HCT116 (cell line): ENCODE results near the gene KCNA3.

Source experiments
- CTCF ChIP-seq, 3 experiments: fragments of 200-600 bp in 1 of 3; sonication (generic) in 1 of 3; IDR thresholded peaks in 2 of 3; conservative IDR thresholded peaks in 1 of 3; 2 replicates each; pipeline ENCODE4 v1.5.1; 2012 to 2017; ENCODE audit warnings: low read depth in 2 of 3, low read length in 2 of 3, antibody characterized with exemption in 1 of 3, borderline replicate concordance in 1 of 3, control low read depth in 1 of 3, mild to moderate bottlenecking in 1 of 3, mixed read lengths in 1 of 3, mixed run types in 1 of 3, moderate library complexity in 1 of 3; ENCODE audit not compliant: insufficient read depth in 1 of 3
- ELF1 ChIP-seq: IDR thresholded peaks from 2 replicates; pipeline ENCODE4 v1.6.1; 2012; ENCODE audit warnings: low read depth, borderline replicate concordance
- POLR2A ChIP-seq: IDR thresholded peaks from 2 replicates; pipeline ENCODE4 v1.7.0; 2011; ENCODE audit warnings: borderline replicate concordance; ENCODE audit not compliant: insufficient read depth, insufficient read length; ENCODE audit errors: extremely low read depth
- ZFX ChIP-seq: fragments of 450-650 bp; IDR thresholded peaks from 2 replicates; pipeline ENCODE4 v1.6.1; 2017

- TF ChIP-seq CTCF (IDR thresholded peaks at IDR 0.05 in 2 of 3, conservative IDR thresholded peaks at IDR 0.05 in 1 of 3; ENCODE audit: borderline replicate concordance in 1 of 3, insufficient read depth in 1 of 3, low read depth in 2 of 3, low read length in 2 of 3) (no peak), ZFX (no peak), POLR2A (no peak), ELF1 (no peak)
Observed at GRCh38 chr1:110719908-110720307, 45.2 kb upstream of the KCNA3 start.
